Type B pancreatic cell (in vitro differentiated cells): ENCODE data around the gene LRRIQ1. TPM values are rescaled to one million over a fixed set of nuclear protein-coding genes. Genes with fewer than 3 reads are reported as not detected.

Source experiments
- DNase-seq: peaks from one replicate; pipeline ENCODE4 v3.0.0; 2021; ENCODE audit warnings: mixed read lengths; ENCODE audit not compliant: unreplicated experiment; ENCODE audit errors: extremely low spot score
- H3K27ac Mint-ChIP-seq: 2 replicates; pipeline ENCODE4 v1.8.0; 2021; ENCODE audit warnings: mild to moderate bottlenecking, mixed read lengths
- H3K27me3 Mint-ChIP-seq: 2 replicates; pipeline ENCODE4 v1.8.0; 2021; ENCODE audit warnings: mixed read lengths
- H3K36me3 Mint-ChIP-seq: 2 replicates; pipeline ENCODE4 v1.8.0; 2021; ENCODE audit warnings: mixed read lengths
- H3K4me1 Mint-ChIP-seq: one replicate; pipeline ENCODE4 v1.8.0; 2021; ENCODE audit warnings: mixed read lengths; ENCODE audit not compliant: unreplicated experiment
- H3K4me3 Mint-ChIP-seq: 2 replicates; pipeline ENCODE4 v1.8.0; 2021; ENCODE audit warnings: mild to moderate bottlenecking, mixed read lengths
- H3K9me3 Mint-ChIP-seq: 2 replicates; pipeline ENCODE4 v1.8.0; 2021; ENCODE audit warnings: mixed read lengths
- total RNA-seq: library from RNA; stranded (reverse); gene quantifications from 2 replicates; pipeline ENCODE4 v1.2.1, GENCODE V29; 2021; ENCODE audit warnings: low replicate concordance
- TF ChIP-seq, protein P1 (sequence below): fragments of 200-600 bp; sonication (generic); conservative IDR thresholded peaks from 2 replicates; pipeline ENCODE4 v1.5.0; 2021; ENCODE audit warnings: antibody characterized with exemption, mild to moderate bottlenecking

The LRRIQ1 gene
- total RNA-seq, 1 donor from 2014 or later = 9.7 TPM

DNA sequence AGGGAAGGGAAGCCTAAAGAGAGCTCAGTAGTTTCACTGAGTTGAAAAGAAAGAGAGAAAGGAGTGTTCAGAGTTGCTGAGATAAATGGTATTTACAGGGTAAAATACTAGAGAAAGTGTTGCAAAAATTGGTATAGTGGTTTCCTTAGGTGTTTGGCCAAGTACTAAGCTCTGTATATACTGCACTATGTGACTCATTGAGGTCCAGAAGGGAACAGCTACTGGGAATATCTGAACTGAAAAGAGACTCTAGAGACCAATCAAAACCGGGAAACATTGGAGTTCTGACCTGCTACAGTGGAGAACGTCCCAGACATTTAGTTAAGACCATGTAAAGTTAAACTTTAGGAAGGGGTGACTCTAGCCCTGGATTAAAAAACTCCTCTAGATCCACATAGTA lies 201.2 kb downstream of the LRRIQ1 start:
- Mint-ChIP-seq H3K36me3 (no peaks in the 10 kb centered on the region), H3K4me1 (no peaks in the 10 kb centered on the region), H3K9me3 (no peaks in the 10 kb centered on the region), H3K27me3 (no peaks in the 10 kb centered on the region), H3K4me3 (no peak overlapping the region), H3K27ac (no peak overlapping the region)
- DNase-seq = no peak
- TF ChIP-seq, protein P1, sequence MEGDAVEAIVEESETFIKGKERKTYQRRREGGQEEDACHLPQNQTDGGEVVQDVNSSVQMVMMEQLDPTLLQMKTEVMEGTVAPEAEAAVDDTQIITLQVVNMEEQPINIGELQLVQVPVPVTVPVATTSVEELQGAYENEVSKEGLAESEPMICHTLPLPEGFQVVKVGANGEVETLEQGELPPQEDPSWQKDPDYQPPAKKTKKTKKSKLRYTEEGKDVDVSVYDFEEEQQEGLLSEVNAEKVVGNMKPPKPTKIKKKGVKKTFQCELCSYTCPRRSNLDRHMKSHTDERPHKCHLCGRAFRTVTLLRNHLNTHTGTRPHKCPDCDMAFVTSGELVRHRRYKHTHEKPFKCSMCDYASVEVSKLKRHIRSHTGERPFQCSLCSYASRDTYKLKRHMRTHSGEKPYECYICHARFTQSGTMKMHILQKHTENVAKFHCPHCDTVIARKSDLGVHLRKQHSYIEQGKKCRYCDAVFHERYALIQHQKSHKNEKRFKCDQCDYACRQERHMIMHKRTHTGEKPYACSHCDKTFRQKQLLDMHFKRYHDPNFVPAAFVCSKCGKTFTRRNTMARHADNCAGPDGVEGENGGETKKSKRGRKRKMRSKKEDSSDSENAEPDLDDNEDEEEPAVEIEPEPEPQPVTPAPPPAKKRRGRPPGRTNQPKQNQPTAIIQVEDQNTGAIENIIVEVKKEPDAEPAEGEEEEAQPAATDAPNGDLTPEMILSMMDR = no peak

DNA sequence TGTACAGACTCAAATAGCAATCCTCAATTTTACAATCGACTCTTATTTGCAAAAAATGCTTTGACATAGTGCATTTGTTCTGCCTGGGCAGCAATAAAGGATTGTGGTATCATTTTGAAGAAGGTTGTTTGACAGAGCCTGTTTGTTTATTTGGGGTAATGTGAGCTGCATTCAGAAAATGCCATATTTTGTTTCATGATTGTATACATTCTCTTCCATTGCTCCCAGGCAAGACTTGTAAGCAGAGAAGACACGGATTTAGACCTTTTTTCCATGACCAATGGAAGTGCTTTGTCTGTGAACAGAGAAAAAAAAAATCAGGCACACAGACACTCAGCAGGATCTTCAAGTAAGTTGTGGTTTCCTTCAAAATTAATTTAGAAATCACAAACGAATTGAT lies 208.4 kb downstream of the LRRIQ1 start:
- no peaks in the 10 kb centered on the region for H3K4me1 Mint-ChIP-seq
- no peaks in the 10 kb centered on the region for H3K9me3 Mint-ChIP-seq
- no peak for DNase-seq
- H3K36me3 Mint-ChIP-seq = no peaks in the 10 kb centered on the region
- H3K4me3 Mint-ChIP-seq = no peak overlapping the region
- TF ChIP-seq, protein P1 = no peak
- no peaks in the 10 kb centered on the region for H3K27me3 Mint-ChIP-seq
- no peak overlapping the region for H3K27ac Mint-ChIP-seq

DNA sequence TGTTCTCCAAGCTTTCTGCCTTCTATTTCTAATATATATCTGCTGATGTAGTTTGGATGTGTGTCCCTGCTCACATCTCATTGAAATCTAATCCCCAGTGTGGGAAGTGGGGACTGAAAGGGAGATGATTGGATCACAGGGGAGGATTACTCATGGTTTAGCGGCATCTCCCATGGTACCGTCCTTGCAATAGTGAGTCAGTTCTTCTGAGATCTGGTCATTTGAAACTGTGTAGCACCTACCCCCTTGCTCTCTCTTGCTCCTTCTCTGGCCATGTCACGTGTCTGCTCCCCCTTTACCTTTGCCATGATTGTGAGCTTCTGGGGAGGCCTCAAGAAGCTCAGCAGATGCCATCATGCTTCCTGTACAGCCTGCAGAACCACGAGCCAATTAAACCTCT lies 217.7 kb downstream of the LRRIQ1 start:
- no peaks in the 10 kb centered on the region for H3K9me3 Mint-ChIP-seq
- no peaks in the 10 kb centered on the region for H3K4me1 Mint-ChIP-seq
- H3K4me3 Mint-ChIP-seq = no peak overlapping the region
- no peak for DNase-seq
- no peak overlapping the region for H3K27ac Mint-ChIP-seq
- no peaks in the 10 kb centered on the region for H3K36me3 Mint-ChIP-seq
- TF ChIP-seq, protein P1 = no peak
- no peaks in the 10 kb centered on the region for H3K27me3 Mint-ChIP-seq

- Mint-ChIP-seq H3K36me3 (no peaks in the 10 kb centered on the region), H3K27me3 (no peaks in the 10 kb centered on the region), H3K4me3 (no peak overlapping the region), H3K4me1 (no peaks in the 10 kb centered on the region), H3K27ac (no peak overlapping the region), H3K9me3 (no peaks in the 10 kb centered on the region)
- no peak for DNase-seq
- TF ChIP-seq, protein P1 = no peak
Observed at GRCh38 chr12:85257671-85258070, 221.5 kb downstream of the LRRIQ1 start.

DNA sequence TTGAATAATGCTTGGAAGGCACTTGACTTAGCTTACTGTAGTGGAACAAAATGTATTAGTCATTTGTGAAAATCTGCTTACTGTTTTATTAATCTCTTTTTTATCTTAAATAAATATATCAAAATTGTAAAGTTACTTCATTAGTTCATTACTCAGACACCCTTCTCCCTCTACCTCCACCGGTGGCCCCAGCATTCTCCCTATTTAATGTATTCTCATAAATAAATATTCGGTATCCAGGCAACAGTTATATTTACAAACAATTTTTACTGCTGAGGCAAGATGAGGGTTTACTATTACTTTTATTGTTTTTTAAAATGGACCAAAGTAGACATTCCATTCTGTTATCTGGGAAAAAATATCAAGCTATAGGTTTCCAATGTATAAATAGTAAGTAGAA lies 224.3 kb downstream of the LRRIQ1 start:
- Mint-ChIP-seq H3K27ac (no peak overlapping the region), H3K9me3 (no peaks in the 10 kb centered on the region), H3K27me3 (no peaks in the 10 kb centered on the region), H3K4me3 (no peak overlapping the region), H3K36me3 (no peaks in the 10 kb centered on the region), H3K4me1 (no peaks in the 10 kb centered on the region)
- DNase-seq = no peak
- TF ChIP-seq, protein P1 = no peak

GRCh38 chr12:85260896-85261295 lies 224.7 kb downstream of the LRRIQ1 start:
- H3K4me3 Mint-ChIP-seq = no peak overlapping the region
- no peak for DNase-seq
- TF ChIP-seq, protein P1 = no peak
- no peaks in the 10 kb centered on the region for H3K27me3 Mint-ChIP-seq
- no peaks in the 10 kb centered on the region for H3K9me3 Mint-ChIP-seq
- no peaks in the 10 kb centered on the region for H3K4me1 Mint-ChIP-seq
- H3K27ac Mint-ChIP-seq = no peak overlapping the region
- no peaks in the 10 kb centered on the region for H3K36me3 Mint-ChIP-seq
